ENCODE results near the gene SPI1.
A peak's percentile ranks its signal among the peaks of the same experiment; 100 is the strongest.
"Not testable (repeated sequence)": the region's sequence is repeated elsewhere in the genome, so short reads cannot be mapped to it uniquely, and the experiment has no call there.

SPI1 gene

GRCh38 chr11:47335733-47336132, 42.6 kb downstream of the SPI1 start (continued):
- TF ChIP-seq, protein P1, sequence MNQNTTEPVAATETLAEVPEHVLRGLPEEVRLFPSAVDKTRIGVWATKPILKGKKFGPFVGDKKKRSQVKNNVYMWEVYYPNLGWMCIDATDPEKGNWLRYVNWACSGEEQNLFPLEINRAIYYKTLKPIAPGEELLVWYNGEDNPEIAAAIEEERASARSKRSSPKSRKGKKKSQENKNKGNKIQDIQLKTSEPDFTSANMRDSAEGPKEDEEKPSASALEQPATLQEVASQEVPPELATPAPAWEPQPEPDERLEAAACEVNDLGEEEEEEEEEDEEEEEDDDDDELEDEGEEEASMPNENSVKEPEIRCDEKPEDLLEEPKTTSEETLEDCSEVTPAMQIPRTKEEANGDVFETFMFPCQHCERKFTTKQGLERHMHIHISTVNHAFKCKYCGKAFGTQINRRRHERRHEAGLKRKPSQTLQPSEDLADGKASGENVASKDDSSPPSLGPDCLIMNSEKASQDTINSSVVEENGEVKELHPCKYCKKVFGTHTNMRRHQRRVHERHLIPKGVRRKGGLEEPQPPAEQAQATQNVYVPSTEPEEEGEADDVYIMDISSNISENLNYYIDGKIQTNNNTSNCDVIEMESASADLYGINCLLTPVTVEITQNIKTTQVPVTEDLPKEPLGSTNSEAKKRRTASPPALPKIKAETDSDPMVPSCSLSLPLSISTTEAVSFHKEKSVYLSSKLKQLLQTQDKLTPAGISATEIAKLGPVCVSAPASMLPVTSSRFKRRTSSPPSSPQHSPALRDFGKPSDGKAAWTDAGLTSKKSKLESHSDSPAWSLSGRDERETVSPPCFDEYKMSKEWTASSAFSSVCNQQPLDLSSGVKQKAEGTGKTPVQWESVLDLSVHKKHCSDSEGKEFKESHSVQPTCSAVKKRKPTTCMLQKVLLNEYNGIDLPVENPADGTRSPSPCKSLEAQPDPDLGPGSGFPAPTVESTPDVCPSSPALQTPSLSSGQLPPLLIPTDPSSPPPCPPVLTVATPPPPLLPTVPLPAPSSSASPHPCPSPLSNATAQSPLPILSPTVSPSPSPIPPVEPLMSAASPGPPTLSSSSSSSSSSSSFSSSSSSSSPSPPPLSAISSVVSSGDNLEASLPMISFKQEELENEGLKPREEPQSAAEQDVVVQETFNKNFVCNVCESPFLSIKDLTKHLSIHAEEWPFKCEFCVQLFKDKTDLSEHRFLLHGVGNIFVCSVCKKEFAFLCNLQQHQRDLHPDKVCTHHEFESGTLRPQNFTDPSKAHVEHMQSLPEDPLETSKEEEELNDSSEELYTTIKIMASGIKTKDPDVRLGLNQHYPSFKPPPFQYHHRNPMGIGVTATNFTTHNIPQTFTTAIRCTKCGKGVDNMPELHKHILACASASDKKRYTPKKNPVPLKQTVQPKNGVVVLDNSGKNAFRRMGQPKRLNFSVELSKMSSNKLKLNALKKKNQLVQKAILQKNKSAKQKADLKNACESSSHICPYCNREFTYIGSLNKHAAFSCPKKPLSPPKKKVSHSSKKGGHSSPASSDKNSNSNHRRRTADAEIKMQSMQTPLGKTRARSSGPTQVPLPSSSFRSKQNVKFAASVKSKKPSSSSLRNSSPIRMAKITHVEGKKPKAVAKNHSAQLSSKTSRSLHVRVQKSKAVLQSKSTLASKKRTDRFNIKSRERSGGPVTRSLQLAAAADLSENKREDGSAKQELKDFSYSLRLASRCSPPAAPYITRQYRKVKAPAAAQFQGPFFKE (tag by site-specific recombination; IDR thresholded peaks at IDR 0.05; ENCODE audit: borderline replicate concordance), result no peak
- TF ChIP-seq ZNF112 (tag by site-specific recombination; IDR thresholded peaks at IDR 0.05), result no peak

GRCh38 chr11:47334699-47335411, 43.5 kb downstream of the SPI1 start:
- H3K4me1 ChIP-seq (ENCODE audit: control insufficient read depth, insufficient read depth, low read length); H3K36me3 ChIP-seq (ENCODE audit: control insufficient read depth in 2 of 2, insufficient read depth in 1 of 2, low read length in 2 of 2); H3K27ac ChIP-seq (ENCODE audit: extremely low read depth, low read depth, low read length); H3K9me3 ChIP-seq (ENCODE audit: control insufficient read depth, insufficient read depth, low read depth, low read length); H3K4me3 ChIP-seq (ENCODE audit: low read depth, low read length); POLR2A ChIA-PET; CTCF ChIA-PET: not testable (repeated sequence)
- TF ChIP-seq ZFHX2 (tag by site-specific recombination; conservative IDR thresholded peaks at IDR 0.05) (peak; percentile 63), EGR2 (tag by site-specific recombination; IDR thresholded peaks at IDR 0.05; ENCODE audit: low read depth) (peak; percentile 72; the same call in 1 of the 2 replicates)

DNA sequence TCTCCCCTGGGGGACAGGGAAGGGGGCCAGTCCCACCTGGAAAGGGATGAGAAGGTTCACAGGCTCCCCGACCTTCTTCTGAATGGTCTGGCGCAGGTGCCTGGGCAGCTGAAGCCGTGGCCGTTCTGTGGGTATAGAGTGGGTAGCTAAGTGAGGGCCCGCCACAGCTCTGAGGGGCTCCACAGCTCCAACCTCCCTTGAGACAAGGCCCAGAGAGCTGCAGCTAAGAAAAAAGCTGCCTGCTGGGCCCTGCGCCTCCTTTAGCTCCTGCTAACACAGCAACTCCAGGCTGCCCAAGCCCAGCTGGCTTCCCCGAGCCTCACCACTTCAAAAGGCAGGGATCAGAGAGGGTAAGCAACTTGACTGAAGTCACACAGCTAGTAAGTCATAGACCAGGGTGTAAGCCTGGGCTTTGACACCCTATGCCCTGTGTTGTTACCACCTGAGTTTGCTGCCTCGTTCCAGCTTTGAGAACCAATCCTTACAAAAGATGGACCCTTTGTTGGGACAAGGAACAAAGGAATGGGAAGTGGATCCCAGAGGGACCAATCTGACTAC, 44.4 kb downstream of the SPI1 start:
- ChIA-PET CTCF (no interaction called here), POLR2A (interaction anchor here (0.5 to 0.6 kb wide), 2 partner anchors 198 to 668 kb away, joined by 3 read pairs; no protein-coding TSS in a partner anchor)
- Histone ChIP-seq H3K36me3 (ENCODE audit: control insufficient read depth in 2 of 2, insufficient read depth in 1 of 2, low read length in 2 of 2) (peaks cover 0 to 4% of the 10 kb centered on the region in 2 experiments; a peak in 1 of 3 replicates), H3K9me3 (ENCODE audit: control insufficient read depth, insufficient read depth, low read depth, low read length) (no peaks in the 10 kb centered on the region), H3K4me1 (ENCODE audit: control insufficient read depth, insufficient read depth, low read length) (no peaks in the 10 kb centered on the region), H3K27ac (ENCODE audit: extremely low read depth, low read depth, low read length) (no peak overlapping the region), H3K4me3 (ENCODE audit: low read depth, low read length) (no peak overlapping the region)
- TF ChIP-seq ZNF23 (tag by site-specific recombination; IDR thresholded peaks at IDR 0.05; ENCODE audit: borderline replicate concordance), result no peak
- TF ChIP-seq ZNF768 (tag by site-specific recombination; IDR thresholded peaks at IDR 0.05), result peak; percentile 92

GRCh38 chr11:47333526-47333845, 44.9 kb downstream of the SPI1 start:
- CTCF ChIA-PET, result interaction anchor here (0.6 kb wide), 1 partner anchor 86 kb away, joined by 3 read pairs; no protein-coding TSS in a partner anchor

More at GRCh38 chr11:47333526-47333845, 44.9 kb downstream of the SPI1 start:
- H3K4me1 ChIP-seq (ENCODE audit: control insufficient read depth, insufficient read depth, low read length), result no peaks in the 10 kb centered on the region
- no peaks in the 10 kb centered on the region for H3K9me3 ChIP-seq (ENCODE audit: control insufficient read depth, insufficient read depth, low read depth, low read length)
- H3K4me3 ChIP-seq (ENCODE audit: low read depth, low read length), result no peak overlapping the region
- H3K27ac ChIP-seq (ENCODE audit: extremely low read depth, low read depth, low read length), result no peak overlapping the region
- POLR2A ChIA-PET, result interaction anchor here (0.5 to 0.6 kb wide), 2 partner anchors 198 to 669 kb away, joined by 3 read pairs; no protein-coding TSS in a partner anchor
- H3K36me3 ChIP-seq (ENCODE audit: control insufficient read depth in 2 of 2, insufficient read depth in 1 of 2, low read length in 2 of 2), result peaks cover 0 to 4% of the 10 kb centered on the region in 2 experiments; a peak in 1 of 3 replicates
- TF ChIP-seq ZNF169 (tag by site-specific recombination; IDR thresholded peaks at IDR 0.05) (no peak), REPIN1 (tag by site-specific recombination; IDR thresholded peaks at IDR 0.05; ENCODE audit: low read depth) (no peak), ZBTB44 (tag by site-specific recombination; IDR thresholded peaks at IDR 0.05) (no peak)

Data from HEK293 (cell line).